Inflammatory macrophage treated with lipopolysaccharide for 4 hours (primary cell): ENCODE results near the gene PDGFA.

Source experiments
- DNase-seq: peaks from one replicate; pipeline ENCODE4 v3.0.0-alpha.2; 2020

Gene PDGFA

GRCh38 chr7:471191-471865 is 48.3 kb downstream of the PDGFA start:
- DNase-seq, result no peak

GRCh38 chr7:469563-469961 is 50.1 kb downstream of the PDGFA start:
- DNase-seq, result no peak

- peak; percentile 52 for DNase-seq
Measured at GRCh38 chr7:468681-469562, 50.7 kb downstream of the PDGFA start.

- peak; percentile 68 for DNase-seq
Measured at GRCh38 chr7:467856-468545, 51.6 kb downstream of the PDGFA start.

GRCh38 chr7:467393-467828 is 52.2 kb downstream of the PDGFA start:
- DNase-seq, result no peak

- no peak for DNase-seq
Measured at GRCh38 chr7:466465-467191, 53.0 kb downstream of the PDGFA start.

- no peak for DNase-seq
Measured at GRCh38 chr7:465710-466400, 53.8 kb downstream of the PDGFA start.

- DNase-seq, result no peak
Measured at GRCh38 chr7:464454-465401, 54.9 kb downstream of the PDGFA start.

- no peak for DNase-seq
Measured at GRCh38 chr7:463817-464453, 55.7 kb downstream of the PDGFA start.

GRCh38 chr7:463362-463781 is 56.3 kb downstream of the PDGFA start:
- no peak for DNase-seq

- no peak for DNase-seq
Measured at GRCh38 chr7:462173-463103, 57.2 kb downstream of the PDGFA start.

- no peak for DNase-seq
Measured at GRCh38 chr7:461453-462172, 58.0 kb downstream of the PDGFA start.

GRCh38 chr7:461117-461452 is 58.6 kb downstream of the PDGFA start:
- no peak for DNase-seq

- DNase-seq, result no peak
Measured at GRCh38 chr7:460374-461116, 59.1 kb downstream of the PDGFA start.

GRCh38 chr7:459584-460373 is 59.9 kb downstream of the PDGFA start:
- no peak for DNase-seq

- DNase-seq, result no peak
Measured at GRCh38 chr7:458511-459245, 61.0 kb downstream of the PDGFA start.
